GM18519 (cell line): ENCODE measurements around the gene MBLAC2.

Source experiments
- ATAC-seq: cut with Tn5 transposase; IDR thresholded peaks from one replicate; pipeline ENCODE4 v1.9.1; 2021; ENCODE audit warnings: mild to moderate bottlenecking, moderate library complexity; ENCODE audit not compliant: unreplicated experiment, low FRiP score

MBLAC2 gene

DNA sequence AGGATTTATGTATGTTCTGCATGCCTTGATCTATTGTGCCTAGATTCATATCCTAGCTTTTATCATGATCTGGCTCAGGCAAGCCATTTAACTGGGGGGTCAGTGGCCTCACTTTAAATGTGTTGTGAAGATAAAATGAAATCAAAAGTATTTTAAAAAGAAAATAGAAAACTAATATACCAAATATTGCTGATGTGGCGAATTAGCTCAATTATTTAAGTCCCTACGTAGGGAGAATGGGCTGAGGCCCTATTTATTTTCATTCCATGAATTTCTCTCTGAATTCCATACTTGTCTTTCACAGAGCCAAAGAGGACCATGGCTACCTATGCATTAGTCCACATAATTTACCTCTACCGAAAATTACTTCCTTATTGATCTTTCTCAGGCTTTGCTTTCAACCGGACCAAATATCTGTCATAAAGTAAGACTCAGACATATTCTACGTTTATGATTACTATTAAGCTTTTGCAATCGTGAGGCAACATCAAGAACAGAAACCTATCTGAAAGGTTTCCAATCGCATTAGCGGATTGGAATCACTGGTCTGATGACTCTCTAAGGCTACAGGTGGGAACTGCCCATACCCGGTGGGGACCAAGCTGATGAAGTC, 1.7 kb downstream of the MBLAC2 start:
- no peak for ATAC-seq

GRCh38 chr5:90461288-90461687, 13.3 kb downstream of the MBLAC2 start:
- no peak for ATAC-seq

GRCh38 chr5:90446961-90447360, 27.6 kb downstream of the MBLAC2 start:
- no peak for ATAC-seq

DNA sequence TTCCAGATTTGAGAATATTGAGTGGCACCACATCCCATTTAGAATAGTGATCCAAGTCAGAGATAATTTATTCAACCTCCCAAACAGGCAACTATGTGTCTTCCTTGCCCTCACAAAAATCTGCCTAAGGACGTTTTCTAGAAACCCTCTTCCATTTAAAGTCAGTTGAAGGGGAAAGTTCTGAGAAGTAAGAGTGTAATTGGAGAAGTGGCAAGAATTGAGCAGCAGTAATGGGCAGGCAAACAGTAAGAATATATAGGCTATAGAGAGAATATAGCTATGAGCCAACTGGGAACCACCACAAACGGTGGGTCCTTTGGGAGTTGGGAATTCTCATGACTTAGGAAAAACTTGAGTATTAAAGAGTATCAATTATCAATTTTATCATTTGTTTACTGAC, 33.9 kb downstream of the MBLAC2 start:
- ATAC-seq = no peak

DNA sequence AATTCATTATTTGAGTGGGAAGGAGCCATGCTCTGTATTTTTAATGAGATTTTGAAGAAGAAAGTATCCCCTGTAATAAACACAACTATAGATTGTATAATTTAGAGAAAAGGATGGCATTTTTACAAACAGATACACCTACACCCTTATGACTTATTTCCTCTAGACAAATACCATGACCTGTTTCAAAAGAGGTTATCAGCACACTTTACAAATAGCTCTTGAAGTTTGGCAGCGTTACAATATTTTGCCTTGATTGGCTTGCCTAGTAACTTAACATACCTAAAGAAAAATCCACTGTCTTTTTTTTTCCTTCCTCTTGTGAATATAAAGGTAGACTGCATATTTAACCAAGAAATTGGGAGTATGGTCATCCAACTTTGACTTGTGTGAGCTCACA, 36.5 kb downstream of the MBLAC2 start:
- ATAC-seq = no peak

- ATAC-seq = no peak
Observed at GRCh38 chr5:90437663-90438062, 36.9 kb downstream of the MBLAC2 start.

DNA sequence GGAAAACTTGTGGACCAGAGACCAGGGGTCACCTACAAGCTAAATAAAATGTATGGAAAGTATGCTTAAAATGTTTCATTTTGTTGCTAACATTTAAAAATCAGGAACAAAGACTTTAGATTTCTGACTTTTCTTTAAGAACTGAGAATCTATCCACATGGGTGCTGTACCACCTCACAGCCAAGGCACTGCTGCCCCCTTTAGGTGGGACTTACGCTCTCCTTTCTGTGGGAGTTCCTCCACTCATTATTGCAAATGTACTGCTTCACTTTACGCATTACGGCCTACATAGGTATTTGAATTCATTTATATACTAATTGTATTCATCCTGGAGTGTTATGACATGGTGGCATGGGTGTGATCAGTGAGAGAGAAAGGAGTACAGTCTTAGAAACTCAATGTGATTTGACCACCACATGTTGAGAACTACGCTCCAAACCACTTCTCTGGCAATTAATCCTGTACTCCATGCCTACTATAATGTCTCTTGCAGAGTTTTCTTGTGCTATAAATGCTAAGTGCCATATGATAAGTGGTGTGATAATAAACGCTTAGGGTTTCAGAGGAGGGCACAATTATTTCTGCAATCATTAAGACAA, 40.4 kb downstream of the MBLAC2 start:
- ATAC-seq = no peak

GRCh38 chr5:90424245-90424644, 50.3 kb downstream of the MBLAC2 start:
- no peak for ATAC-seq

DNA sequence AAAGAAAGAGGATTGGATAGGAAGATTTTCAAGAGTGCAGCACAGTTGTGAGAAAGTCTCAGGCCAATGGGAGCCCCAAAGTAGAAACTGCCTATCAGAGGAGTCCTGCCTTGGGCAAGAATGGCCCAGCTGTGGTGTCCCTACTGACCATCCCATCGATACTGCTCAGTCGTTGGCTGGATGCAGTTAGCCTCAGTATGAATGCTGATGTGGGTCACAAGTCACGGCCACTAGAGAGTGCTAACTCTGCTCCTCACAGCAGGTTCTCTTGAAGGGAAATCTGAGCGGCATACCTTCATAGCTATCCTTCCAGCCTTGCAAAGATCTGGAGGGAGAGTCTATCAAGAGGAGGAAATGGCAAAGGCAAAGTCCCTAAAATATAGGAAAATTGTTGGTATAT, 53.4 kb downstream of the MBLAC2 start:
- ATAC-seq = peak; percentile 47

DNA sequence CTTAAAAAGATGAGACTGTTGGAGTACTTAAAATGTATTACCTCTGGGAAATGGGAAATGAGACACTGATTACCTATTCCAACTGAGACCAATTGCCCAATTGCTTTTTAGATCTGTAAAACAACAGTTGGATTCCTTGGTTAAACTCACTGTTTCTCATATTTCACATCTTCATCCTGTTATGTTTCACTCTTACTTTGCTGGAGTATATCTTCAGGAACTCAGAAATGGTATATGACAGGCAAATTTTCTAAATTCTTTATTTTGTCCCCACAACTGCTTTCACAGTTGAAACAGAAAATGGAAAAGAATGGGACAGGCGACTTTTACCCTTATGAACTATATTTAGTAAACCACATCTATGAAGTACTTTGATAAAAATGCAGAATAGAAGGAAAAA, 56.4 kb downstream of the MBLAC2 start:
- ATAC-seq = no peak

DNA sequence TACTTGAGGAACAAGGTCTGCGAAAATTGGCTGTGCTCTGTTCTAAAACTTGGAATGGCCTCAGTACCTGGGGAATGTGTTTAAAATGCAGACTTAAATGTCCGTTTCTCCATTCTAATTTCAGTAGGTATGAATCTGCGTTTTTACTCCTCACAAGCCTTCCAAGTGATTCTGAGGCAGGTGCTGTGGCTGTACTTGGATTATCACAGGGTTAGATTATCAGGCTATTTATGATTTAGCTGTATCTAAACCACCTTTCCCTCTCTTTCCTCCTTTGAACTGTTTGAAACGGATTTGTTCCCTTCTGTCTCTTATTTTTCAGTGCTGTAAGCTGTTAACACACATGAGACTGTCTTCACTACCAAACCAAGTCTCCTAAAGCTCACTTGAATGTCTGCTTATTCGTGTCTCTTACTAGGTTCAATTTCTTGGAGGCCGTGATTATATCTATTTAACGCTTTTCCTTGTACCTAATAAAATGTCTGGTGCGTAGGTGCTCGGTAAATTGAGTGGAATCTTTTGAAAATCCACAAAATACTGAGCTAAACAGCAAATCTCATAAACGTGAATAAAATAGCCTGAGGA, 64.3 kb downstream of the MBLAC2 start:
- no peak for ATAC-seq

DNA sequence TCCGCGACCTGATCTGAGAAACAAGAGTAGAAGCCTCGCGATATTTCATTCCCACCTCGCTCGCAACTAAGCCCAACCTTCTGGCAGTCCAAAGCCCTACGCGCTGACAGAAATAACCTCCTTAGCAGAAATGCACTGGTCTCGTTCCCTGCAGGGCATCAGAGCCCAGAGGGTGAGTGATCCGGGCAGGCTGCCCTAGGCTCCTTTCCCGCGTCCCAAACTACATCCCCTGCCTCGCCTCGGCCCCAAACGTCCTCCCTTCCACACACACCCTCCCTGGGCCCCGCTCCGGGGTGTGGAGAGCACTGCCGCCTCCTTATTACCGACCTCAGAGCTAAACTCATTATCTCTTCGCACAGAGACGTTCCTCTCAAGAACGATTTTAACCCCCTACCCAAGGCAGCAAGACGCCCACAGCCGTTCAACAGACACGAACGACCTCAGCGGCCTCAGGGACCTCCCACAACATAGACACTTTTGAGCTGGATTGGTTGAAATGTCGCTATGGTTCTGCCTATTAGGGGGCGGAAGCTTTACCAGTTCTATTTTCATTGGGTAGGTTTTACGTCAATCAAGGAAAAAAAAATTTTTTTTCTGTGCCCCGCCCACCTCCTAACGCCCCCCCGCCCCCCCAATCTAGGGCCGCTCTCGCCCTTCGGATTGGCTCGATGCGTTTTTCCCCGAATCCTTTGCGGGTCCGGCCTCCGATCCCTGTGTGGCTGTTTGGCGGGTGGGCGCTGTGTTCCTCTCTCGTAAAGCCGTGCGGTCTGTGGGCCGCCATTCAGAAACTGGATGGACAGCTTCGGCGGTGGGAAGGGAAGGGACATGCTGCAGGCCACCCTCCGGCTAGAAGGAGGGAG, 65.0 kb downstream of the MBLAC2 start, which contains the start of gene CETN3:
TSS of gene CETN3 (minus strand) at position 439 of the 860 bp plus-strand sequence. CDS start at position 344, 95 bp downstream.
- ATAC-seq = peak; percentile 86

DNA sequence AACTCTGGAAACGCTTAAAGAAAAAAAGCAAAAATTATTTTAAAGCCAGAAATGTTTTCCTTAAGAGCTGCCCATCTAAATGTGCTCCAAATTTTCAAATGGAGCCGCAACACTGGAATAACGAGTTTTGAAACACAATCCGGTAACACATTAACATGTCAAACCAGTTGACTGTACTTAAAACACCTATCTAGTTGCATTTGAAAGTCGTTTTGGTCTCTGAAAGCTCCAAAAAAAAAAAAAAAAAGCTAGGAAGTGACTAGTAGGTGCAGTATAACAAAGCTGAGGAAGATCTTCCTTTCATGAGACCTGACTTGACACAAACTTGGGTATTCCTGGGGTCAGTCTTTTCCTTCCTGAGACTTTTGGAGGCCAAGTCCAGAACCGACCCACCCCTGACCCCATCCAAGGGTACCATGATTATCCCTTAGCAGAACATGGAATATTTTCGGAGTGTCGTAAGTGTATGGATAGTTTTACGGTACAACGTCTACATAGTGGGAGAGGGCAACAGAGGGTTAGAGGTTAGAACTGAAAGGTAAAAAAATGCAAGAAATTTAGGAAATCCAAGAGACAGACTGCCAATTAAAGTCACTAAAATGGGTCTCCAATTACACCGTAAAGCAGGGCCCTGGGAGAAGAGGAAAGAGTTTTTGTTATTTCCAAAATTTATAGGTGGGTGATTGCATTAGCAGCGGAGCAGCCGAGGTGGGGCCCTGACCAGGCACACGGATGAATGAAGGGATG, 65.8 kb downstream of the MBLAC2 start:
- peak; percentile 4 for ATAC-seq
